Cerebellar cortex (tissue), 1 donor: ENCODE data around the gene UBE2J2.
A peak's percentile ranks its signal among the peaks of the same experiment; 100 is the strongest.
"Not testable (repeated sequence)": the region's sequence is repeated elsewhere in the genome, so short reads cannot be mapped to it uniquely, and the experiment has no call there.

Source experiments
- DNase-seq: peaks from one replicate; pipeline ENCODE4 v3.0.0-alpha.2; 2015; ENCODE audit warnings: low spot score

The UBE2J2 gene

DNA sequence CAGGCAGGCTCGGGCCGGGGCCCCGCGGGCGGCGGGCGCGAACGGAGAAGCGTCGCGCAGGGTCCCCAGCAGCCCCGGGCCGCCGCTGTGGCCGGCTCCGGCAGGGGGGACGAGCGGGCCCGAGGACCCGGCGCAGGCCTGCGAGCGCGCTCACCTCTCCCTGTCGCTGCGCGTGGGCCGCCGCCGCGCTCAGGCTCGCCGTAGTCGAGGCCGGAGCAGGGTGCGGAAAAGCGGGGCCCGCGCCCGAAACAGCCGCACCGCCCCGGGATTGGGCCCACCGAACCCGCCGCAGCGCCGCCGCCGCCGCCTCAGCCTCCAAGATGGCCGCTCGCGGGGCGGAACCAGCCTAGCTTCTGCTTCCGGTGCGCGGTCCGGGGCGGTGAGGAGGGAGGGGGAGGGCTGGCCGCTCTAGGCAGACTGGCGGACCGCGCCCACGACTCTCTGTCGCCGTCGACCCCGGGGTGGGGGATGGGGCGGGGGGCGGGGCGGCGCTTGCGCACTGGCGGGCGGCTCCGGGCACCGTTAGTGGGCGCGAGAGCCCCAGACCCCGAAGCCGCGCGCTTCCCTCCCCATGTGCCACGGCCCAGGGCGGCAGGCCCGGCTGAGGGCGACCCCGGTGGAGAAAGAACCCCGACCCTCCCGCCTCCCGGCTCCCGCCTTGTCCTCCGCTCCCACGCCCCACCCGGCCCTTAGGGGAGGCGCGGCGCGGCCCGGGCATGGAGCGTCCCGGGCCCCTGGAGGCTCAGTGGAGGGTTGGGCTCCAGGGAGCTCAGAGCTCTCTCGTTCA lies at the start of gene UBE2J2:
Gene UBE2J2 (minus strand): TSS at position 343 of the 787 bp plus-strand sequence. CDS start 5,862 bp downstream, outside the sequence.
- peak; percentile 88 for DNase-seq

DNA sequence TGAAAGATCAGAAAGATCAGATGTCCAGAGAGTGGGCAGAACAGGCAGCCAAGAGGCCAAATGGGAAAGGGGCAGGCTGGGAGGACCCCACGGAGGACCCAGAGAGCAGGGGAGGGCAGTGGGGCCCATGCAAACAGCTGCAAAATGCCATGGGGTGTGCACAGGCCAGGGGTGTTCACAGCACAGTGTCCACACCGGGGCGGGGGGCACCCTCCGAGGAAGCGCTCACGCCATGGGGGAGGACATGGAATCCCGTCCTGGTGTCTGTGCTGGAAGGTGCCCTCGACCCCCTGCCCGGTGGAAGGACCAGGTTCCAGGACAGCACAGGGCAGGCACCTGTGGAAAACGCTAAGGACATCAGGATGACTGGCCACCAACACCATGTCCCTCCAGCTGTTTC lies 49.3 kb upstream of the UBE2J2 start:
- DNase-seq, result no peak

DNA sequence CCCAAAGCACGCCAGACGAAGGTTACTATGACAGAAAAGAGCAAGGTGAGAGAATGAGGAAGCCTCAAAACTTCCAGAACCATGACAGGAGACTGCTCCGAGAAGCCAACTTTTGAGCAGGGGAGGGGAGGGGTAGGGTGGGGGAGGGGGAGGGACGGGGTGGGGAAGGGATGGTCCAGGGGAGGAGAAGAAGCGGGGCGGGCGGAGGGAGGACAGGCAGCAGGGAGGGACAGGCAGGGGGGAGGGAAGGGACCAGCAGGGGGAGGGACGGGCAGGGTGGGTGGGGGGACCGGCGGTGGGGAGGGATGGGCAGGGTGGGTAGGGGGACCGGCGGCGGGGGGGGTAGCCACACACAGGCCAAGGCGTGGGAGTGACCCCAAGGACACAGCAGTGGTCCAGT lies 48.8 kb upstream of the UBE2J2 start:
- DNase-seq, result no peak

DNA sequence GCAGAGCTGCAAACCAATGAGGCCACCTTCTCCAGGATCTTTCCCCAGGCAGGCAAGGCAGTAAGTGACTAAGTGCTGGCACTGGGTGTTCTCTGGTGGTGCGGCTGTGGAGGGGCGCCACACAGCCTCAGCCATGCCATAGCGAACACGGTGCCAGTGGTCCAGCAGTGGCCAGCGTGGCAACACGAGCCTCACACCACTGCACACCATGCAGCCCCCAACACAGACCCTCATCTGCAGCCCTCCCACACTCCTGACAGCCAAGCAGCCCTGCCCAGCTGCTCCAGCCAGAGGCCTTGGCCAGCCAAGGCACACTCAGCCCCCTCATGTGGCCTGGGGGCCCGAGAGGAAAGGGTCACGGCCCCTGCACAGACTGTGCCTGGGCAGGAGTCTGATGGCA lies 47.8 kb upstream of the UBE2J2 start:
- DNase-seq, result no peak

DNA sequence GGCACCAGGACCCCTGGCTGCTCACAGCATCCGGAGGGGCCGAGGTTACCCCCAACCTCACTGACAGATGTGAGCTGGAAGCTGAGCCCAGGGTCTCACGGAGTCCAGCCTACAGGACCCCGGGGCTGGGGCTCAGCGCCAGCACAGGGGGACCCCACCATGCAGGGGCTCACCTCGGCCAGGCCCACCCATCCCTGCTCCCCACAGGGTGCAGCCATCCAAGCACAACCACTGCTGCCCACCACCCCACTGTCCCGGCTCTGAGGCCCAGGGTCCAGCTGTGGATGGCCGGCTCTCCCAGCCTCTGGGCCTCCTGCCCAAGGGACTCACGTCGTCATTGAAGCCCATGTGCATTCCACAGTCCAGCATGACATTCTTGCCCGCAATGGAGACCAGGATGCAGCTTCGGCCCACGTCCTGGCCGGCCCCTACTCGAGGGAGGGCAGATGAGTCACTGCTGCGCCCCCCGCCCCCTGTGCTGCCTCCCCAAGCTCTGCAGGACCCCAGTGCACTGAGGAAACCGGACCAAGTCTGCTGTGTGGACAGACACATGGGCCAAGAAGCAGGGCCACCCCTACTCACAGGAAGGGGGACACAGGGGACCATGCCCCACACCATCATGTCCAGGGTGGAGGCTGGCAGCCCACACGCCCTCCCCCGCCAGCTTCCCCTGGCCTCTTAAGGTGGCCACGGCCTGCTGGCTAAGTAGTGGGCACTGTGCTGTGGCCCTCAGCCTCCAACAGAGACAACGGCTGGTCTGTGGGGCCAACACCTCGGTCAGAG lies 47.2 kb upstream of the UBE2J2 start:
- DNase-seq, result no peak

DNA sequence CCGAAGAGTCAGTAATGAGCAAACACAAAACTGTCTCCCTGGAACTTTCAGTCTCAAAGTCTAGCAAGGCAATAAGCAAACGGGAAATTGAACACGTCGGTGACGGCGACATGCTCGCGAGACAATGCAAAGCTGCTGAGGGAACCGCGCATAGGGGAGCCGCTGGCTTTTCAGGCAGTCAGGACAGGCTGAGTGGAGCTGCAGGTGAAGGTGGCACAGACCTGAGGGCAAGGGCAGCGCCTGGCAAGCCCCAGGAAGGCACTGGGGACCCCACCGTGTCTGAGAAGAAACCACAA lies 45.9 kb upstream of the UBE2J2 start:
- no peak for DNase-seq

DNA sequence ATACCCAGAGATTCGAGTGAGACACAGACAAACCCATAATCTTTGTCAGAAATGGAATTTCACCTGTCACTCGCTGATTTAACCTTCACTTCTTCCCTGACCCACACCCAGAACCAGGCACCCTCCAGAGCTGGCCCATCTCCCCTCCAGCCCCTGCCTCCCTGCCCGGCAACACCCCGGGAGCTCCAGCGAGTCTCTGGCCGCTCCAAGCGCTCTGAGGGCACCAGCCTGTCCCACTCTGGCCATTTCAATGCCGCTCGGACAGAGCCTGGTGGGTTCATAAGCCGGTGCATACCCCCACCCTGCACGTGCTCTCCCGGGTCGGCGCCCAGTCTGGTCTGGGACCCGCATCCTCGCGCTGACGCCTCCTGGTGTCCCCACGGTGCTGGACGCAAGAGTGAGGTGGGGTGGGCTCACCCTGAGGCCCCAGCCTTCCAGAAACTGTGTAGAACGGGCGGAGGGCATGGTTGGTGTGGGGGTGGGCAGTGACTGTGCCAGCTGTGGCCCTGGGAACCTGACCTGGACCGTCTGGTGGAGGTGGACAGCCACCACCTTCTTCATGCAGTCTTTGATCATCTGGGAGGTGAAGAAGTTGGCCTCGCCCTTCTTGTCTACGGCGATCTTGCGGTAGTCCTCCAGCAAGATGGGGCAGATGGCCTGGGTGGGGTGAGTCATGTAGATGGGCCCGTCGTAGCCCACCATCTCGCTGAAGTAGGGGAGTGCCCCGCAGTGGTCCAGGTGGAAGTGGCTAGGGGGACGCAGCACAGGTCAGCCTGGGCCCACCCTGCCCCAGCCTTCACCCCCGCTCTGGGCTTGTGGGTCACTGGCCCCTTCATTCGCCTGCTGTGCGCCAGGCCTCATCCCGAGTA lies 45.4 kb upstream of the UBE2J2 start:
- DNase-seq, result no peak

DNA sequence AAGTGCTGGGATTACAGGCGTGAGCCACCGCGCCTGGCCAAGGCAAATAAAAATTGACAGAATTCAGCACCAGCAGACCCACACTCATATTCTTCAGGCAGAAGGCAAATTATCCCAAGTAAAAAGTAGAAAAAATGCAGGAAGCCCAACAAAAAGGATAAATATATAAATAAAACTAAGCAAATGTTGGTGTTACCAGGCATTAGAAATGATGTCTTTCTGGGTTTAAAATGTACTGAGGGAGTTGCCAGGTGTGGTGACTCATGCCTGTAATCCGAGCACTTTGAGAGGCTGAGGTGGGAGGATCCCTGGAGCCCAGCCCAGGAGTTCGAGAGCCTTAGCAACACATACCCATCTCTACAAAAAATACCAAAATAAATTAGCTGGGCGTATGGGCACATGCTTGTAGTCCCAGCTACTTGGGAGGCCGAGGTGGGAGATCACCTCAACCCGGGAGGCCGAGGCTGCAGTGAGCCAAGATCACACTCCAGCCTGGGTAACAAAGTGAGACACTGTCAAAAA lies 44.5 kb upstream of the UBE2J2 start:
- DNase-seq, result no peak

DNA sequence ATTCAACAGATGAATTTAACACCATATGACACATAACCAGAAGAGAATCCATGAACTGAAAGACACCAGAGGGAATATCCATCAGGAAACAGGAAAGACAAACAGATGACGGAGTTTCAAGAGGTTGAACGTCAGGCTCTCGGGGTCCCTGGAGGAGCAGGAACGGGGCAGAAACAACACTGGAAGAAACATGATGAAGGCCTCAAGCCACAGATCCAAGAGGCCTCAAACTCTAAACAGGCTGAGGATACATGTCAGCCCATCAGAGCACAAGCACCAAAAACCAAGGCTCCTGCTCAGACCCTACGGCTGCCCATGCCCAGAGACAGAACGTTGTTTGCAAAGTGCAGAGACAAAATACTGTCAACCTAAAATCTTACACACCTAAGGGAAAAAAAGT lies 43.8 kb upstream of the UBE2J2 start:
- no peak for DNase-seq

DNA sequence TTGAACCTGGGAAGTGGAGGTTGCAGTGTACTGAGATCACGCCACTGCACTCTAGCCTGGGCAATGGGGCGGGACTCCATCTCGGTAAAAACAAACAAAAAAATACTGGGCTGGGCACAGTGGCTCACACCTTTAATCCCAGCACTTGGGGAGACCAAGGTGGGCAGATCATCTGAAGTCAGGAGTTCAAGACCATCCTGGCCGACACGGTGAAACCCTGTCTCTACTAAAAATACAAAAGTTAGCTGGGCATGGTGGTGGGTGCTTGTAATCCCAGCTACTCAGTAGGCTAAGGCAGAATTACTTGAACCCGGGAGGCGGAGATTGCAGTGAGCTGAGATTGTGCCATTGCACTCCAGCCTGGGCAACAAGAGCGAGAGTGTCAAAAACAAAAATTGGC lies 42.5 kb upstream of the UBE2J2 start:
- DNase-seq, result not testable (repeated sequence)

DNA sequence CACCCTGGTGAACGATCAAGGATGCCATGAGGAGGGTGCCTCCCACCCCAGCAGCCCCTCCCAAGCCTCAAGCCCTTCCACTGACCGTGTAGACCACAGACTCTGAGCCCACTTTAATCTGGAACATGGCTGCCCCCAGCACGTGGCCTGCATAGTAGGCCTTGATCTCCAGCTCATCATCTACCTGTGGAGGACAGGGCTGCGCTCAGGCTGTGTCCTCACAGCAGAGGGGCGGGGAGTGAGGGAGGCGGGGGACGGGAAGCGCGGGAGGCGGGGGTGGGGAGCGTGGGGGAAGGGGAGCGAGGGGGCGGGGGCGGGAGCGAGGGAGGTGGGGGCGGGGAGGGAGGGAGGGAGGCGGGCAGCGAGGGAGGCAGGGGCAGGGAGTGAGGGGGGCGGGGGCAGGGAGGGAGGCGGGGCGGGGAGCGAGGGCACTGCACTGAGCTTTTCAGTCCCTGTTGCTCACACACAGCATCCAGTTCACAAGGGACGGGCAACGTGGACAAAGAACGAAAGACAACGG lies 41.8 kb upstream of the UBE2J2 start:
- DNase-seq, result no peak

DNA sequence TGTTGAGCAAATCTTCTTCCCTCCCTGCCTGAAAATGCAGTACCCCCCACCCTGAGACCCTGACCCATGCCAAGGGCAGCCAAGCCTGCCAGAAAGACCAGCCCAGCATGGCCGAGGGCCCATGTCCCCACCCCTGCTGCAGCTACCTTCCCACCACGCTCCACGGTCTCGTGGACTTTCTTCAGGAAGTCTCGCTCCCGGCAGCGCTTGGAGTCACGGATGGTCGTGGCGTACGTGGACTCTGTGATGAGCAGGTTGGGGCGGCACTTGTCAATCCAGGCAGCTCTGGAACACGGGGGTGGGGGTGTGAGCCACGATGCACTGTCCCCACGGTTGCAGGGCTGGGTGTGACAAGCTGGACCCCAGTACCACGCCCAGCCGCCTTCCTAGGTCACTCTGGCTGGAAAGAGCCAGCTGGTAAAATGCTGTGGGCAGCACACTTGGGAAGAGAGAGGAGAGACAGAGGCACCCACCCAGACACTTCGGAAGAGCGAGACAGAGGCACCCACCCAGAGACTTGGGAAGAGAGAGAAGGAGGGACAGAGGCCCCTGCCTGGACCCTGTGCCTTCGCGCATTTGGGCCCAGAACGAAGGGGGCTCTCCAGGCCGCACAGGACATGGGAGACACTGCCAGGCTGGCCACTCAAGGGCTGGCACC lies 41.2 kb upstream of the UBE2J2 start:
- DNase-seq, result no peak

DNA sequence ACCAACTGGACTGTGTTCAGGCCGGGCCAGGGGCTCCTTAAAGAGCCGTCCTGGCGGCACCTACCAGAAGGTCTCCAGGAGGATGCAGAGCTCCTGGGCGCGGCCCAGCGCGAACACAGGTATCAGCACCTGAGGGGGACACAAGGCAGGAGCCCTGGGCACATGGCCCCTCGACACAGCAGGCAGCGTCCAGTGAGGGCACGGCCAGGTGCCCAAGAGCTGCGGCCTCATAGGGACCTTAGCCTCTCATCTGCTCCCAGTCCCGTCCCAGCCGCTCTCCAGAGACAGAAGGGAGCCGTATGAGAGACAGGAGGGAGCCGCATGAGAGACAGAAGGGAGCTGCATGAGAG lies 40.6 kb upstream of the UBE2J2 start:
- no peak for DNase-seq

DNA sequence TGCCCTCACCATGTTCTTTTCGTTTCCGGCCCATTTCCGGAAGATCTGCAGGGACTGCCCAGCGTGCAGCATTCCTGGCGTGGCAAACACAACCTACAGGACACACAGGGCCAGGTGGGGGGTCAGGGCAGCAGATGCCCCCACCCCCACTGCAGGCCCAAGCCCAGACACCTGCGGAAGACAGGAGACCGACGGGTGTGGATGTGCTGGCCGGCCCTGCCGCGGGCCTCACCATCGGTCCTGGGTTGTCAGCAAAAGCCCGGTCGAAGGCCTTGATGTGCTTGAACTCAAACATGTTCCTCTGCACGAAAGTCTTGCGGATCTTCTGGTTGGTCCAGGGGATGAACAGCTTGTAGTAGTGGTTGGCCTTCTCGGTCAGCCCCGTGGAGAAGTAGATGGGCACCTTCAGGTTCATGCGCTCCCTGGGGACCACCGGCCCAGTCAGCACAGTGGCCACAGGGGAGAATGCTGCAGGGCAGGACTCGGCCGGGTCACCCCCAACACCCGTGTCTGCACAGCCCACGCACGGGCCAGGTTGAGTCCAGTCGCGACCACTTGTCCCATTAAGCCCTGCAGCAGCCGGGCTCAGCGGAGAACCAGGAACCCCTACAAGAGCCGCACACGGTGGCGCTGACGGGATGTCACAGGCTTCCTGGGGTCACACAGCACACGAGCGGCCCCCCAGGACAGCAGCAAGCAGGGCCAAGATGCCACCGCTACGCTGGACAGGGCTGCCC lies 40.0 kb upstream of the UBE2J2 start:
- DNase-seq, result no peak

DNA sequence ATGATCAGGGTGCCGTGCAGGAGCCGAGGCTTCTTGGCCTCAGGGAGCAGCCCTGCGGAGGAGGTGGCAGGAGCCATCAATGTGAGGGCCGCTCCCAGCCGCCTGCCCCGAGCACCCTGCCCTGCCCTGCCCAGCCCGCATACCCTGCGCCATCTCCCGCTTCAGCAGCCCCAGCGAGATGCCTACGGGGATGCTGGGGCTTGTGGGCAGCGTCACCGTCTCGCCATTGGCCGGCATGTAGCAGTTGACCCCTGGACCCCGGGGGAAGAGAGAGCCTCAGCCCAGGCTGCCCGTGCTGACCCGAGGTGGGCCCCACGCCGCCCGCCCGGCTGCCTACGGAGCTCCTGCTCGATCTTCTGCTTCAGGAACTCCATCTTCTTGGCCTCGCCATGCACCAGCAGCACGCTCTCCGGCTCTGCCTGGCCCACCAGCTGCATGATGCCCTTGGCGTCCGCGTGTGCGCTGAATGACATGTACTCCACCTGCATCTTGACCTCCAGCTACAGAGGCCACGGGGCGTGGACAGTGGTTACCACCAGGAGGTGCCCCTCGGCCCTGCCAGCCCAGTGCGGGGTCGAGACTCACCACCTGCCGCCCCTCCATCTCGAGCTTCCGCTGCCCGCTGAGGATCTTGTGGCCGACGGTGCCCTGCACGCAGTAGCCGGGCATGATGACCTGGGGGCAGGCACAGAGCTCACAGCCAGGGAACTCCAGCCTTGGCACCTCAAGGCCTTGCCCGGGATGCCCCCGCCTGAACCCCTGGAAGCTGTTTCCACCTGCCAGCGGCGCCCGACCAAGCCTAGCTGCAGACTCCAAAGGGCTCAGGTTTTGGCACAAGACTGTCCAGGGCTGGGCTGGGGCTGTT lies 39.0 kb upstream of the UBE2J2 start:
- no peak for DNase-seq

DNA sequence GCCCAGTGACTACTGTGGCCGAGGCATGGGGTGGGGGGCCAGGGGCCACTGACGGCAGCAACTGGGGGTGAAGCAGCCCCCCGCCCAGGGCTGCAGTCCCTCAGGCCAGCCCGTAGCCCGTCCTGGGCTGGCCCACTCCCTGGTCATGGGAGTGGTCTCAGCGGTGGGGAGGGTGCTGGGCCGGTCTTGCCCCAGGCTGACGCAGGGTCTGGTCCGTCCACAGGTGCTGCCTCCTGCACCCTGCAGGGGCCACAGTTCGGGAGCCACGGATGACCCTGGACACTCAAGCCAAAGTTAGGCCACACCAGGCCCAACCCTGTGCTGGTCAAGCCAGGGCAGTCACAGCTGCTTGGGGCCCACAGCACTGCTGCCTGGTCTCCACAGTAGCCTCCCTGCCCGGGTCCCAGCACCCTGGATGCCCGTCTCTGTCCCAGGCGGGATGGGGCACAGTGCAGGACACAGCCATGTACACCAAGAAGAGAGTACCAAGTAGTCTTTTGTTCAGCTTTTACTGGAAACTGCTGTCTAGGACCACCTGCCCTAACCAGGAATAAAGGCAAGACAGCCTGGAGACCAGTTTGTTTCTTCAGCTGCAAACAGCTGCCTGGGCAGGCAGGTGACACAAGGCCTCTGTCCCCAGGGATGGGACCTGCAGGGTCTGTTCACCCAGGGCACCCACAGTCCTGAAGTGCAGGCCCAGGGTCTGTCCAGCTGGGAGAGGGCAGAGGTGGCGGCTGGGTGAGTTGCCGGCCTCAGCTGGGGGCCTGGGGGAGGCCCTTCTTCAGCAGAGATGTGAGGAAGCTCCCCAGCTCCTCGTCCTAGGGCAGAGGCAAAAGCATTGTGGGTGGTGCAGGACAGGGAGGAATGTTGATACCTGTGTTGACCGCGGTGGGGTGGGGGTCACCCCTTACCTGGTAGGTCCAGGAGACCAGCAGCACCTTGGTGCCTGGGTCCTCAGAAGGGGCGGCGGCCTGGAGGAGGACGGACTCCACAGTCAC lies 37.8 kb upstream of the UBE2J2 start:
- DNase-seq, result no peak

DNA sequence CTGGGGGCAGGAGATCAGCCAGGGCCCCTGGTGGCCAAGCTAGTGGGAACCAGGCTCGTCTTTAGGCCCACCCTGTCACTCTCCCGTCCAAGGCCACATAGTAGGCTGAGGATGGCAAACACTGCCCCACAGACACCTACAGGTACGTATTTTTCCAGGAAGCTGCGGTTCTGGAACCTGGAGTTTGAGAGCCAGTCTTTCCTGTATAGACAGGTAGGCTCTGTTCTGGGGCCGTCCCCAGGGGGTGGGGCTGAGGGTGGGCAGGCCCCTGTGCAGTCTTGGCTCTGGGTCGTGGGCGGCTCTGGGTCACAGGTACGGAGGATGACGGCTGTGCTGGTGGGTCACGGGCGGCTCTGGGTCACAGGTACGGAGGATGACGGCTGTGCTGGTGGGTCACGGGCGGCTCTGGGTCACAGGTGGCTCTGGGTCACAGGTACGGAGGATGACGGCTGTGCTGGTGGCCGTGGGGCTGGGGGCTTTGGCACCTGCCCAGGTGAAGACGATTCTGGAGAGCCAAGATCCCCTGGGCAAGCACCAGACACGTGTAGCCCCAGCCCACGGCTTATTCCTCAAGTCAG lies 36.9 kb upstream of the UBE2J2 start:
- DNase-seq, result no peak

DNA sequence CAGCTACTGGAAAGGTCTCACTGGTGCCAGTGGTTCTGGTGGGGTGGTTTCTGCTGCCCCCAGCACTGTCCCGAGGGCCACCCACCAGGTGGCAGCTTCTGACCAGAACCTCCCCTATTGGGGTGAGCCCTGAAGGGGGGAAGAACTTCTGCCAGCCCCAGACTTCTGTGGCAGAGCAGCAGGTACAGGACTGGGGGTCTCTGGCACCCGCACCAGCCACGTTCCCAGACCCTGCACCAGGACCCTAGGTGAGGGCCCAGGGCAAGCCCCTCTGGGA lies 36.4 kb upstream of the UBE2J2 start:
- DNase-seq, result no peak
